Measurements from ENCODE around the gene BMX.

BMX gene

GRCh38 chrX:15500497-15500966 lies at the start of gene BMX:
BMX (plus strand) TSS chrX:15500807; CDS start chrX:15508354, 7,547 bp downstream.
- FAIRE-seq (no peak), DNase-seq (ENCODE audit: low spot score) (no peak)

GRCh38 chrX:15451913-15452312 lies 48.7 kb upstream of the BMX start:
- DNase-seq (ENCODE audit: low spot score) (no peak), FAIRE-seq (no peak)

- FAIRE-seq = no peak
- DNase-seq (ENCODE audit: low spot score) = no peak
These were observed 35.9 kb upstream of the BMX start for GRCh38 chrX:15464704-15465103.

GRCh38 chrX:15465347-15465746 lies 35.3 kb upstream of the BMX start:
- no peak for FAIRE-seq
- DNase-seq (ENCODE audit: low spot score) = no peak

GRCh38 chrX:15465896-15466651 lies 34.5 kb upstream of the BMX start:
- no peak for FAIRE-seq
- no peak for DNase-seq (ENCODE audit: low spot score)

- no peak for FAIRE-seq
- DNase-seq (ENCODE audit: low spot score) = no peak
These were observed 32.6 kb upstream of the BMX start for GRCh38 chrX:15468036-15468435.

GRCh38 chrX:15469613-15470012 lies 31.0 kb upstream of the BMX start:
- DNase-seq (ENCODE audit: low spot score) = no peak
- no peak for FAIRE-seq

GRCh38 chrX:15471028-15471427 lies 29.6 kb upstream of the BMX start:
- DNase-seq (ENCODE audit: low spot score) = peak; percentile 43
- peak; percentile 87 for FAIRE-seq

GRCh38 chrX:15472531-15472930 lies 28.1 kb upstream of the BMX start:
- DNase-seq (ENCODE audit: low spot score) (no peak), FAIRE-seq (no peak)

GRCh38 chrX:15474028-15474427 lies 26.6 kb upstream of the BMX start:
- DNase-seq (ENCODE audit: low spot score) (no peak), FAIRE-seq (no peak)

- DNase-seq (ENCODE audit: low spot score) = no peak
- peak; percentile 52 for FAIRE-seq
These were observed 25.6 kb upstream of the BMX start for GRCh38 chrX:15475021-15475420.

GRCh38 chrX:15475486-15475885 lies 25.1 kb upstream of the BMX start:
- no peak for FAIRE-seq
- DNase-seq (ENCODE audit: low spot score) = no peak

GRCh38 chrX:15483891-15484290 lies 16.7 kb upstream of the BMX start:
- DNase-seq (ENCODE audit: low spot score) (no peak), FAIRE-seq (no peak)

- FAIRE-seq (no peak), DNase-seq (ENCODE audit: low spot score) (no peak)
These were observed 8.1 kb upstream of the BMX start for GRCh38 chrX:15492469-15492868.

- peak; percentile 67 for DNase-seq (ENCODE audit: low spot score)
These were observed 7.3 kb upstream of the BMX start, which contains the start of gene PIR for GRCh38 chrX:15493118-15493962. PIR (minus strand) TSS chrX:15493333; CDS start chrX:15491257, 2,076 bp downstream.

GRCh38 chrX:15495801-15496200 lies 4.8 kb upstream of the BMX start:
- DNase-seq (ENCODE audit: low spot score) = no peak
- no peak for FAIRE-seq

More at GRCh38 chrX:15493118-15493962, 7.3 kb upstream of the BMX start, which contains the start of gene PIR:
- FAIRE-seq = peak; percentile 70

GRCh38 chrX:15496824-15497223 lies 3.8 kb upstream of the BMX start:
- DNase-seq (ENCODE audit: low spot score) (no peak), FAIRE-seq (no peak)

- FAIRE-seq (no peak), DNase-seq (ENCODE audit: low spot score) (peak; percentile 6)
These were observed 2.7 kb upstream of the BMX start for GRCh38 chrX:15497865-15498264.

GRCh38 chrX:15498741-15499140 lies 1.9 kb upstream of the BMX start:
- DNase-seq (ENCODE audit: low spot score) (no peak), FAIRE-seq (no peak)

GRCh38 chrX:15499976-15500375 lies 631 bp upstream of the BMX start:
- no peak for FAIRE-seq
- no peak for DNase-seq (ENCODE audit: low spot score)

- no peak for DNase-seq (ENCODE audit: low spot score)
- FAIRE-seq = no peak
These were observed 899 bp downstream of the BMX start for GRCh38 chrX:15501506-15501905.

GRCh38 chrX:15504661-15505060 lies 4.1 kb downstream of the BMX start:
- FAIRE-seq (no peak), DNase-seq (ENCODE audit: low spot score) (no peak)

All from RCC 7860 (cell line).